Rectal smooth muscle tissue (tissue), 1 donor: ENCODE data around the gene CBL.

Experiments
- H3K27ac ChIP-seq: one replicate; pipeline ENCODE4 v1.7.0; 2013; ENCODE audit warnings: low read depth, low read length, inconsistent platforms
- H3K27me3 ChIP-seq: one replicate; pipeline ENCODE4 v1.7.0; 2013; ENCODE audit warnings: low read length; ENCODE audit not compliant: control insufficient read depth, insufficient read depth
- H3K36me3 ChIP-seq: one replicate; pipeline ENCODE4 v1.7.0; 2013; ENCODE audit warnings: low read length; ENCODE audit not compliant: control insufficient read depth, insufficient read depth
- H3K4me1 ChIP-seq: one replicate; pipeline ENCODE4 v1.7.0; 2013; ENCODE audit warnings: low read length; ENCODE audit not compliant: control insufficient read depth, insufficient read depth
- H3K4me3 ChIP-seq: one replicate; pipeline ENCODE4 v1.7.0; 2013; ENCODE audit warnings: low read length
- H3K9ac ChIP-seq: one replicate; pipeline ENCODE4 v1.7.0; 2013; ENCODE audit warnings: low read length

The CBL gene

DNA sequence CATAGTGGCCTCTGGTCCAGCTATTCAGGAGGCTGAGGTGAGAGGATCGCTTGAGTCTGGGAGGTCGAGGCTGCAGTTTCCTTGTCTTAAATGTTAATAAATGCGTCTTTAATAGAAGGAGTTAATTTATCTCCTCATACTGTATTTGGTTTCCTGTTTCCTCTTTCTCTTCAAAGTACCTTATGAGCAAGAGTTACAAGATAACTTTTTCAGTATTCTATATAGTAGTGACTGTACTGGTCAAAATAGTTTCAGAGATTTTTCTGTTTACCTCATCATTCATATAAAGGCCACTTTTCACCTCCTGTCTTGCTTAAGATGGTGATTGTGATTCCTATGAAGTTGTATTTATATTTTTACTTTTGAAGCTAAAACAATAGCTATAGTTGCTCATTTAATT, 59.9 kb downstream of the CBL start:
- no peak overlapping the region for H3K9ac ChIP-seq
- H3K27ac ChIP-seq = no peak overlapping the region
- no peaks in the 10 kb centered on the region for H3K36me3 ChIP-seq
- H3K4me1 ChIP-seq = peaks cover 2% of the 10 kb centered on the region
- no peaks in the 10 kb centered on the region for H3K27me3 ChIP-seq
- no peak overlapping the region for H3K4me3 ChIP-seq

DNA sequence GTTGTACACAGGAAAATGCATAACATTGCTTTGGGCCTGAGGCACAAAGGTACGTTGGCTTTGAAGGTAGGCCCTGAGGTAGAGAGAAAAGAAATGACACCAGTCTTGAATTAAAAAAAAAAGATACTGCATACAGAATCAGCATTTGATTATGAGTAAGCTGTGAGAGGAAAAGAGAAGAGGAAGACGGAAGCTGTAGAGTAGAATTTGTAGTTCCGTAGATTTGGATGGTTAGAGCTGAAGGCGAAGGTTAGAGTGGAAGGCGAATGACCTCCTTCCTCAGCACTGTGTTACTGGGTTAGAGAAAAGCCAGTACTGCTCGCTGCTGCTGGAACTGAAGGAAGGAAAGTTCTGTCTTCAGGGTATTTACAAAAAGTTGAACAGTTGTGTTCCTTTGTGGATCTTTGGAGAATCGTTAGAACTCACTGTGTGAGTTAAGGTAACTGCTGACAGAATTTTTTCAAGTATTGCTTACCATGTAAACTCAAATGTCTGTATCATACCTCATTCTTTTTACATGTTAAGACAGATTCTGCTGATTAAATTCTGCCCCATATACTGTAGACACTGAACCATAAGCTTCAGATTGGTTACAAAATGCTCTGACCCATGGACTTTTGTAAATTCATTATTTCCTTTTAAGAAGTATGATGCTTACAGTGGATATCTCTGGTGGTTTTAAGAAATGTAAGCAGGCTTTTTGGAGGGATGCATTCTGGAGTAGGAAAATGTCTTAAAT, 60.5 kb downstream of the CBL start:
- no peak overlapping the region for H3K27ac ChIP-seq
- no peak overlapping the region for H3K9ac ChIP-seq

DNA sequence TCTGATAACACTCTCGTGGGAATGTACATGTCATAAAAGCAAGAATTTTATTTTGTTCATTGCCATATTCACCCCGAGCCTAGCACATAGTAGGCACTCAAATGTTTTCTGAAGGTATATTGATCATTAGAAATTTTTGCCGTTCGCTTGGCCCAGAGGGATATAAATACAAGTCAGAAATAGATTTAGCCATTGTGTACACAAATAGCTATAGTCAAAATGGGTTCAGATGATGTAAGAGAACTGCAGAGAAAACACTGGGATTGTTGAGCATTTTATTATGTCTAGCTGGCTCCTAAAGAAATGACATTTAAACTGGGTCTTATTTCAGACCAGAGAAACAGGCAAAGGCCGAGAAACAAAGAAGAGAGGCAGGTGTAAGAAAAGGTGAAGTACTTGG, 61.5 kb downstream of the CBL start:
- Histone ChIP-seq H3K4me1 (peaks cover 2% of the 10 kb centered on the region), H3K4me3 (no peak overlapping the region), H3K36me3 (no peaks in the 10 kb centered on the region), H3K27me3 (no peaks in the 10 kb centered on the region), H3K9ac (no peak overlapping the region), H3K27ac (no peak overlapping the region)

More for the DNA sequence above, 60.5 kb downstream of the CBL start:
- no peaks in the 10 kb centered on the region for H3K36me3 ChIP-seq
- no peaks in the 10 kb centered on the region for H3K27me3 ChIP-seq
- H3K4me3 ChIP-seq = no peak overlapping the region
- H3K4me1 ChIP-seq = peaks cover 2% of the 10 kb centered on the region

DNA sequence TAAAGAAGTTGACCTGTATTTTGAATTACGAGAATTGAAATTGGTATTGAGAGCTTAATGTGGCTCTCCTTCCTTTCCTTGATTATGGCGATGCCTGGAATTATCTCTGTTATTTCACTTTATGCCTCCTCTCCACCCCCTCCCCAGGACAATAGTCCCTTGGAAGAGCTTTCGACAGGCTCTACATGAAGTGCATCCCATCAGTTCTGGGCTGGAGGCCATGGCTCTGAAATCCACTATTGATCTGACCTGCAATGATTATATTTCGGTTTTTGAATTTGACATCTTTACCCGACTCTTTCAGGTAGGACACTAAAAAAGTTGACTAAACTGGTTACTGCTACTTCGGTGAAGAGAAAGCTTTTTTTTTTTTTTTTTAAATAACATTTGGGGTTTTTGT, 67.6 kb downstream of the CBL start:
- peaks cover under 1% of the 10 kb centered on the region for H3K36me3 ChIP-seq

DNA sequence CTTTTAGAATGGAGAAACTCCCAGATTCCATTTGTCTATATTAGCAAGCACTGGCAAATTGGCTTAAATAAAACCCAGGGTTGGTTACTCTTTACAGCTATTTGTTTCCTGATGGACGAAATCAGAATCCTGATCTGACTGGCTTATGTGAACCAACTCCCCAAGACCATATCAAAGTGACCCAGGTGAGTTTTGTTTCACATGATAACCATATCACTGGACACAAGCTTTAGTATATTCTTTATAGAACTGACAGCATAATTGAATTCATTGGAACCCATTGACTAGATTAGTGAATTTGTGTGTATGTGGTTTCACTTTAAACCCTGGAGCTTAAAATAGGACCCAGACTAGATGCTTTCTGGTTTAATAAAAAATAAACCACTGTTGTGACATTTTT, 71.5 kb downstream of the CBL start:
- no peak overlapping the region for H3K4me3 ChIP-seq
- H3K9ac ChIP-seq = no peak overlapping the region
- H3K4me1 ChIP-seq = no peaks in the 10 kb centered on the region
- H3K36me3 ChIP-seq = peaks cover 7% of the 10 kb centered on the region
- H3K27ac ChIP-seq = no peak overlapping the region
- no peaks in the 10 kb centered on the region for H3K27me3 ChIP-seq

More for the DNA sequence above, 67.6 kb downstream of the CBL start:
- no peak overlapping the region for H3K27ac ChIP-seq
- H3K4me3 ChIP-seq = no peak overlapping the region
- no peak overlapping the region for H3K9ac ChIP-seq
- no peaks in the 10 kb centered on the region for H3K27me3 ChIP-seq
- H3K4me1 ChIP-seq = no peaks in the 10 kb centered on the region

DNA sequence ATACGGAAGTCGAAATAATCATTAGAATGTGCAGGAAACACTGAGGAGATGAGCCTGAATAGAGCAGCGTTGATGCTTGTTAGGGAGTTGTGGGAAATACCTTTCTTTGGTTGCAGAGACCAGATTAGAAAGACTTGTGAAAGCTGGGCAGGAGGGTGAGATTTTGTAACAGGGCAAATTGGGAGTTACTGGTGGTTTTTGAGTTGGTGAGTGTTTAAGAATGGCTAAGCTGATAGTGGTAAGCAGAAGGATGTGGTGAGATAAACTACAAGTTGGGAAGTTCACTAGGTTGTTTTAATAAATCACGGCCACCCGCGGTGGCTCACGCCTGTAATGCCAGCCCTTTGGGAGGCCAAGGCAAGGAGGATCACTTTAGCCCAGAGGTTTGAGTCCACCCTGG, 76.4 kb downstream of the CBL start:
- Histone ChIP-seq H3K9ac (no peak overlapping the region), H3K27me3 (no peaks in the 10 kb centered on the region), H3K36me3 (peaks cover 16% of the 10 kb centered on the region), H3K4me1 (no peaks in the 10 kb centered on the region), H3K4me3 (no peak overlapping the region), H3K27ac (no peak overlapping the region)

DNA sequence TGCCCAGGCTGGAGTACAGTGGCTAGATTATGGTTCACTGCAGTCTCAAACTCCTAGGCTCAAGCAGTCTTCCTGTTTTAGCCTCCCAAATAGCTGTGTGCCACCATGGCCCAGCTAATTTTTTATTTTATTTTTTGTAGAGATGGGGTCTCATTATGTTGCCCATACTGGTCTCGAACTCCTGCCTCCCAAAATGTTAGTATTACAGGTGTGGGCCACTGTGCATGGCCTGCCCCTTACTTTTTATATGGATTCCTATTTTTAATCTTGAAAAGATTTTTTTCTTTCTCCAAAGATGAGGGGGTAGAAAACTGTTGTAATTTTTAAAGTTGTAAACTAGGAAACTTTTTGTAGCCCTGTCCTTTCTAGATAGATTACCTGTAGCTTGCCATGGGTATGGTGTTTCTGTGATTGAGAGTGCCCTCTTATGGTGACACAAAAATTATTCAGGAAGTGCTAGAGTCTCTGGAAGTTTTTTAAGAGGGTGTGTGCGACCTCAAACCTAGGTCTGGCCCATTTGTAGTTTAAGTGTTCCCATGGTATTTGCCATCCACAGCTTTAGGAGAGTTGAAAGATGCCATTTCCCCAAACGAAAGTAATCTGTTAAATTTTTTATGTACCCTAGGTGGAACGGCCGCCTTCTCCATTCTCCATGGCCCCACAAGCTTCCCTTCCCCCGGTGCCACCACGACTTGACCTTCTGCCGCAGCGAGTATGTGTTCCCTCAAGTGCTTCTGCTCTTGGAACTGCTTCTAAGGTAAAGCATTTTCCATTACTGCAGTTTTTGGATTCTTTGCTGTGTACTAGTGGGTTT, 78.4 kb downstream of the CBL start:
- Histone ChIP-seq H3K27me3 (no peaks in the 10 kb centered on the region), H3K36me3 (peaks cover 9% of the 10 kb centered on the region), H3K9ac (no peak overlapping the region), H3K27ac (no peak overlapping the region), H3K4me3 (no peak overlapping the region), H3K4me1 (peaks cover 3% of the 10 kb centered on the region)

DNA sequence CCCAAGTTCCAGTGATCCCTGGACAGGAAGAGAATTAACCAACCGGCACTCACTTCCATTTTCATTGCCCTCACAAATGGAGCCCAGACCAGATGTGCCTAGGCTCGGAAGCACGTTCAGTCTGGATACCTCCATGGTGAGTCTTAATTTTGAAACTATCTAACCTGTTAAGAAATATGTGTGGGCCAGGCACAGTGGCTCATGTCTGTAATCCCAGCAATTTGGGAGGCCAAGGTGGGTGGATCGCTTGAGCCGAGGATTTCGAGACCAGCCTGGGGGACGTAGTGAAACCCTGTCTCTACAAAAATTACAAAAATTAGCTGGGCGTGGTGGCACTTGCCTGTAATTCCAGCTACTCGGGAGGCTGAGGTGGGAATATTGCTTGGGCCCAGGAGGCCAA, 79.3 kb downstream of the CBL start:
- H3K9ac ChIP-seq = no peak overlapping the region
- H3K27me3 ChIP-seq = no peaks in the 10 kb centered on the region
- peaks cover 3% of the 10 kb centered on the region for H3K4me1 ChIP-seq
- no peak overlapping the region for H3K4me3 ChIP-seq
- no peak overlapping the region for H3K27ac ChIP-seq
- peaks cover 9% of the 10 kb centered on the region for H3K36me3 ChIP-seq

DNA sequence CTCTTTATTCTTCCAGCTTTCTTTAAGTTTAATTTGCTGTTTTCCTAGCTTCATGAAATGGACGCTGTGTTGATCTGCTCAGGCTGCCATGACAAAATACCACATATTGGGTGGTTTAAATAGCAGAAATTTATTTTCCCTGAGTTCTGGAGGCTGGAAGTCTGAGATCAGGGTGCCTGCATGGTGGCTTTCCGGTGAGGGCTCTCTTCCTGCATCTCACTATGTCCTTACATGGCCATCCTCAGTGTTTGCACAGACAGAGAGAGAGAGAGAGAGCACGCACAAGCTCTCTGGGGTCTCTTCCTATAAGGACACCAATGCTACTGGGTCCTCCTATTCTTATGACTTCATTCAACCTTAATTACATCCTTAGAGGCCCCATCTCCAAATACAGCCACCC, 82.1 kb downstream of the CBL start:
- no peak overlapping the region for H3K9ac ChIP-seq
- peaks cover 9% of the 10 kb centered on the region for H3K36me3 ChIP-seq
- no peak overlapping the region for H3K27ac ChIP-seq
- no peaks in the 10 kb centered on the region for H3K27me3 ChIP-seq
- H3K4me1 ChIP-seq = peaks cover 3% of the 10 kb centered on the region
- H3K4me3 ChIP-seq = no peak overlapping the region

DNA sequence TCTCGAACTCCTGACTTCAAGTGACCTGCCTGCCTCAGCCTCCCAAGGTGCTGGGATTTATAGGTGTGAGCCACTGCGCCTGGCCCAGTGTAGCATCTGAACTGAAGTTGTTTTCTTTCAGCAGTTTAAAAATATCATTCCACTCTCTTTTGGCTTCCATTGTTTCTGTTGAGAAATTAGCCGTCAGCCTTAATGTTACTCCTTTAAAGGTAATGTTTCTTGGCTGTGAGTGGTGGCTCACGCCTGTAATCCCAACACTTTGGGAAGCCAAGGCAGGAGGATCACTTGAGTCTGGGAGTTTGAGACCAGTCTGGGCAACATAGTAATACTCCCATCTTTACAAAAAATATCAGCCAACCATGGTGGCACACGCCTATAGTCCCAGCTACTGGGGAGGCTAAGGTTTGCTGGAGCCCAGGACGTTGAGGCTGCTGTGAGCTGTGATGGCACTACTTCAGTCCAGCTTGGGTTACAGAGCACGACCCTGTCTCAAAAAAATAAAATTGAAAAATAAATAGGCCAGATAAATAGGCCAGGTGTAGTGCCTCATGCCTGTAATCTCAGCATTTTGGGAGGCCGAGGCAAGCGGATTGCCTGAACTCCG, 84.9 kb downstream of the CBL start:
- peaks cover 3% of the 10 kb centered on the region for H3K36me3 ChIP-seq
- H3K27ac ChIP-seq = no peak overlapping the region
- no peaks in the 10 kb centered on the region for H3K27me3 ChIP-seq
- H3K4me3 ChIP-seq = no peak overlapping the region
- peaks cover 3% of the 10 kb centered on the region for H3K4me1 ChIP-seq
- H3K9ac ChIP-seq = no peak overlapping the region

DNA sequence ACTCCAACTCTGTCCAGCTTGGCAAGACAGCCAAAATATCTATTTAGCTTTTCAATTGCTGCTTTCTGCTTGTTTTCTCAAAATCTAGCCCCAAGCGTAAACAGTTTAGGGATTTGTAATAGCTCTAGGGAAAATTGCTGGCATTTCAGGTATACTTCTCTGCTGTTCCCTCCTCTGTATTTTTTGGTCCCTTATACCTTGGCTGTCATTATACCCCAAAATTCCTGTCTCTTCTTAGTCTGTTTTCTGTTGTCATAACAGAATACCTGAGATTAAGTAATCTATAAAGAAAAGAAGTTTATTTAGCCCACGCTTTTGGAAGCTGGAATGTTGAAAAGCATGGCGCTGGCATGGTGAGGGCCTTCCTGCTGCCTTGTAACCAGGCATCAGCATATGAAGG, 87.3 kb downstream of the CBL start:
- Histone ChIP-seq H3K4me3 (no peak overlapping the region), H3K27me3 (no peaks in the 10 kb centered on the region), H3K36me3 (peaks cover 6% of the 10 kb centered on the region)

DNA sequence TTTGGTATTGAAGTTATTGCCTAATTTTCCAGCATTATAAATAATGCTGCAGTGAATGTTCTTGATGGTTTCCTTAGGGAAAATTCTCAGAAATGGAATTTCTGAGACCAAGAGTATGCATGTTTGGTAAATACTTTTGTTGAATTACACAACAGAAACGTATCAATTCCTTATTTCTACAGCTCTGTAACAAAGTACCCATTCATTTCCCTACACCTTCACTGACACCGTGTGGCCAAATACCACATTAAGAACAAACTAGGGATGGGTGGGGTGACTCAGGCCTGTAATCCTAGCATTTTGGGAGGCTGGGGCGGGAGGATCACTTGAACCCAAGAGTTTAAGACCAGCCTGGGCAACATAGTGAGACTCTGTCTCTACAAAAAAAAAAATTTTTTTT, 89.0 kb downstream of the CBL start:
- no peak overlapping the region for H3K9ac ChIP-seq
- no peak overlapping the region for H3K4me3 ChIP-seq
- no peak overlapping the region for H3K27ac ChIP-seq
- peaks cover 13% of the 10 kb centered on the region for H3K4me1 ChIP-seq
- H3K27me3 ChIP-seq = no peaks in the 10 kb centered on the region
- peaks cover 7% of the 10 kb centered on the region for H3K36me3 ChIP-seq

More for the DNA sequence above, 87.3 kb downstream of the CBL start:
- Histone ChIP-seq H3K27ac (no peak overlapping the region), H3K4me1 (peaks cover 7% of the 10 kb centered on the region), H3K9ac (no peak overlapping the region)
